HEK293 (cell line): ENCODE measurements around the gene EEF2.

Experiments
- BCL11B ChIP-seq: fragments of 450-650 bp; formaldehyde crosslinking; IDR thresholded peaks from 2 replicates; pipeline ENCODE4 v1.5.1; 2016; ENCODE audit warnings: low read depth, missing biosample characterization, missing genetic modification characterization
- CTCF ChIP-seq: fragments of 450-650 bp; formaldehyde crosslinking; IDR thresholded peaks from 2 replicates; pipeline ENCODE4 v1.5.1; 2016; ENCODE audit warnings: missing biosample characterization, missing genetic modification characterization
- EGR2 ChIP-seq: fragments of 450-650 bp; formaldehyde crosslinking; IDR thresholded peaks from 2 replicates; pipeline ENCODE4 v1.5.1; 2016; ENCODE audit warnings: low read depth, missing biosample characterization, missing genetic modification characterization
- IKZF3 ChIP-seq: fragments of 450-650 bp; IDR thresholded peaks from 2 replicates; pipeline ENCODE4 v1.5.0; 2018; ENCODE audit warnings: missing biosample characterization, mild to moderate bottlenecking, missing genetic modification characterization, moderate library complexity
- KLF8 ChIP-seq: fragments of 450-650 bp; formaldehyde crosslinking; IDR thresholded peaks from 2 replicates; pipeline ENCODE4 v1.5.1; 2016; ENCODE audit warnings: missing biosample characterization, missing genetic modification characterization
- PRDM4 ChIP-seq: fragments of 450-650 bp; formaldehyde crosslinking; IDR thresholded peaks from 2 replicates; pipeline ENCODE4 v1.5.1; 2017; ENCODE audit warnings: missing biosample characterization, missing genetic modification characterization
- SP7 ChIP-seq: fragments of 450-650 bp; formaldehyde crosslinking; IDR thresholded peaks from 2 replicates; pipeline ENCODE4 v1.5.1; 2016; ENCODE audit warnings: missing biosample characterization, missing genetic modification characterization
- TRIM28 ChIP-seq: IDR thresholded peaks from 2 replicates; pipeline ENCODE4 v1.6.1; 2011; ENCODE audit warnings: low read length, control low read depth, borderline replicate concordance
- ZBTB17 ChIP-seq: fragments of 450-650 bp; formaldehyde crosslinking; IDR thresholded peaks from 2 replicates; pipeline ENCODE4 v1.5.1; 2016; ENCODE audit warnings: missing biosample characterization, missing genetic modification characterization
- ZBTB44 ChIP-seq: fragments of 450-650 bp; IDR thresholded peaks from 2 replicates; pipeline ENCODE4 v1.5.1; 2018; ENCODE audit warnings: missing biosample characterization, mild to moderate bottlenecking, missing genetic modification characterization
- ZNF324 ChIP-seq: fragments of 450-650 bp; formaldehyde crosslinking; IDR thresholded peaks from 2 replicates; pipeline ENCODE4 v1.5.1; 2016; ENCODE audit warnings: missing biosample characterization, missing genetic modification characterization
- ZNF341 ChIP-seq: fragments of 450-650 bp; formaldehyde crosslinking; IDR thresholded peaks from 2 replicates; pipeline ENCODE4; 2016; ENCODE audit warnings: low read depth, missing biosample characterization, missing genetic modification characterization
- ZNF366 ChIP-seq: fragments of 450-650 bp; formaldehyde crosslinking; conservative IDR thresholded peaks from 2 replicates; pipeline ENCODE4 v1.5.1; 2016; ENCODE audit warnings: missing biosample characterization, missing genetic modification characterization
- ZNF449 ChIP-seq: fragments of 450-650 bp; formaldehyde crosslinking; IDR thresholded peaks from 2 replicates; pipeline ENCODE4 v1.5.1; 2017; ENCODE audit warnings: missing biosample characterization, mild to moderate bottlenecking, missing genetic modification characterization, moderate library complexity
- ZNF501 ChIP-seq: fragments of 450-650 bp; formaldehyde crosslinking; IDR thresholded peaks from 2 replicates; pipeline ENCODE4 v1.5.1; 2016; ENCODE audit warnings: missing biosample characterization, missing genetic modification characterization
- ZNF639 ChIP-seq: fragments of 450-650 bp; formaldehyde crosslinking; IDR thresholded peaks from 2 replicates; pipeline ENCODE4 v1.5.1; 2016; ENCODE audit warnings: missing biosample characterization, missing genetic modification characterization
- ZNF660 ChIP-seq: fragments of 450-650 bp; IDR thresholded peaks from 2 replicates; pipeline ENCODE4 v1.5.1; 2018; ENCODE audit warnings: missing biosample characterization, mild to moderate bottlenecking, missing genetic modification characterization
- ZNF692 ChIP-seq: fragments of 450-650 bp; formaldehyde crosslinking; IDR thresholded peaks from 2 replicates; pipeline ENCODE4 v1.5.1; 2016; ENCODE audit warnings: missing biosample characterization, missing genetic modification characterization
- ZNF76 ChIP-seq: fragments of 450-650 bp; formaldehyde crosslinking; IDR thresholded peaks from 2 replicates; pipeline ENCODE4; 2016; ENCODE audit warnings: low read depth, missing biosample characterization, missing genetic modification characterization, borderline replicate concordance
- ZNF768 ChIP-seq: fragments of 450-650 bp; formaldehyde crosslinking; IDR thresholded peaks from 2 replicates; pipeline ENCODE4 v1.5.1; 2018; ENCODE audit warnings: missing biosample characterization, mild to moderate bottlenecking, missing genetic modification characterization
- ZSCAN30 ChIP-seq: fragments of 450-650 bp; IDR thresholded peaks from 2 replicates; pipeline ENCODE4 v1.5.1; 2018; ENCODE audit warnings: missing biosample characterization, mild to moderate bottlenecking, missing genetic modification characterization, moderate library complexity

Gene EEF2

GRCh38 chr19:3986260-3987041 is 1.2 kb upstream of the EEF2 start (continued):
- TF ChIP-seq CTCF (peak; percentile 22; the same call in 1 of the 2 replicates), ZNF76 (0 out of 2 replicates have a peak, but pooled peaks have one; percentile 24), ZNF449 (peak; percentile 98), ZNF366 (peak; percentile 88), ZNF324 (tag by site-specific recombination) (peak; percentile 73), ZNF639 (peak; percentile 44; the same call in 1 of the 2 replicates), ZNF660 (tag by site-specific recombination) (no peak), ZNF692 (tag by site-specific recombination) (0 out of 2 replicates have a peak, but pooled peaks have one; percentile 30), ZBTB17 (tag by site-specific recombination) (peak; percentile 51; the same call in 1 of the 2 replicates), EGR2 (tag by site-specific recombination) (0 out of 2 replicates have a peak, but pooled peaks have one; percentile 21), PRDM4 (tag by site-specific recombination) (peak; percentile 42; the same call in 1 of the 2 replicates), ZBTB44 (tag by site-specific recombination) (peak; percentile 86), BCL11B (0 out of 2 replicates have a peak, but pooled peaks have one; percentile 29), SP7 (tag by site-specific recombination) (peak; percentile 74), IKZF3 (tag by site-specific recombination) (peak; percentile 88), ZSCAN30 (tag by site-specific recombination) (peak; percentile 69; the same call in 1 of the 2 replicates), ZNF341 (tag by site-specific recombination) (peak; percentile 63), TRIM28 (peak; percentile 87; the same call in 1 of the 2 replicates), KLF8 (0 out of 2 replicates have a peak, but pooled peaks have one; percentile 48), ZNF768 (tag by site-specific recombination) (no peak), ZNF501 (tag by site-specific recombination) (peak; percentile 47; the same call in 1 of the 2 replicates)
- TF ChIP-seq, all 188 proteins: peak for 42
